ENCODE measurements around the gene GGPS1.
A peak's percentile ranks its signal among the peaks of the same experiment; 100 is the strongest.
"Not testable (repeated sequence)": the region's sequence is repeated elsewhere in the genome, so short reads cannot be mapped to it uniquely, and the experiment has no call there.

The GGPS1 gene

DNA sequence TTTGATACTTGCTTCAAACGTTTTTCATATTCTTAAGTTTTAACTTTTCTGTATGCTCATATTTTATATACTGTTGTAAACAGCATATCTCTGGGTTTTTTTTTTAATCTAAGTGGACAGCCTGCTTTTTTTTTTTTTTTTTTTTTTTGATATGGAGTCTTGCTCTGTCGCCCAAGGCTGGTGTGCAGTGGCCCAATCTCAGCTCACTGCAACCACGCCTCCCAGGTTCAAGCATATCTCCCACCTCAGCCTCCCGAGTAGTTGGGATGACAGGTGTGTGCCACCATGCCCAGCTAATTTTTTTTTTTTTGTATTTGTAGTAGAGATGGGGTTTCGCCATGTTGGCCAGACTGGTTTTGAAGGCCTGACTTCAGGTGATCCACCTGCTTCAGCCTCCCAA is 40.1 kb downstream of the GGPS1 start:
- Mint-ChIP-seq H3K27ac (peak overlapping the region; percentile 55 to 94), H3K27me3 (no peaks in the 10 kb centered on the region), H3K36me3 (ENCODE audit: insufficient read depth) (peaks cover 2% of the 10 kb centered on the region), H3K4me3 (peak overlapping the region; percentile 99), H3K9me3 (no peaks in the 10 kb centered on the region), H3K4me1 (ENCODE audit: low read depth in 2 of 2) (peaks cover 17 to 32% of the 10 kb centered on the region in 2 donors)
- DNase-seq: no peak
- no peak for ATAC-seq (replicated peaks)

DNA sequence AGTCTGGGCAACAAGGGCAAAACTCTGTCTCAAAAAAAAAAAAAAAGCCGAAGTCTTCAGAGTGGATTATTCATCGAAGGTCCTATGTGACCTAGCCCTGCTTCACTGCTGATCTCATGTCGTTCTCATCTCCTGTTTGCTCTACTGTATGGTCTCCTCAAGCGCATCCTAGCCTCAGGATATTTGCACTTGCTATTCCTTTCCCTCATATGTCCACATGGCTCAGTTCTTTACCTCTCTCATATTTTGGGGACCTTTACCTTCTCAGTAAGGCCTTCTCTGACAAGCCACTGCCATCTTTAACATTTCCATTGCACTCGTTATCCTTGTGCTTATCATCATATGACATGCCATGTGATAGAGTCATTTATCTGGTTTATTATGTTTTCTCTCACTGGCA is 41.4 kb downstream of the GGPS1 start:
- Mint-ChIP-seq H3K9me3 (no peaks in the 10 kb centered on the region), H3K4me1 (ENCODE audit: low read depth in 2 of 2) (peaks cover 19 to 32% of the 10 kb centered on the region in 2 donors), H3K36me3 (ENCODE audit: insufficient read depth) (peaks cover 2% of the 10 kb centered on the region), H3K27me3 (no peaks in the 10 kb centered on the region), H3K27ac (peak overlapping the region in 1 of 2 donors; percentile 10), H3K4me3 (no peak overlapping the region)
- no peak for ATAC-seq (replicated peaks)
- no peak for DNase-seq

DNA sequence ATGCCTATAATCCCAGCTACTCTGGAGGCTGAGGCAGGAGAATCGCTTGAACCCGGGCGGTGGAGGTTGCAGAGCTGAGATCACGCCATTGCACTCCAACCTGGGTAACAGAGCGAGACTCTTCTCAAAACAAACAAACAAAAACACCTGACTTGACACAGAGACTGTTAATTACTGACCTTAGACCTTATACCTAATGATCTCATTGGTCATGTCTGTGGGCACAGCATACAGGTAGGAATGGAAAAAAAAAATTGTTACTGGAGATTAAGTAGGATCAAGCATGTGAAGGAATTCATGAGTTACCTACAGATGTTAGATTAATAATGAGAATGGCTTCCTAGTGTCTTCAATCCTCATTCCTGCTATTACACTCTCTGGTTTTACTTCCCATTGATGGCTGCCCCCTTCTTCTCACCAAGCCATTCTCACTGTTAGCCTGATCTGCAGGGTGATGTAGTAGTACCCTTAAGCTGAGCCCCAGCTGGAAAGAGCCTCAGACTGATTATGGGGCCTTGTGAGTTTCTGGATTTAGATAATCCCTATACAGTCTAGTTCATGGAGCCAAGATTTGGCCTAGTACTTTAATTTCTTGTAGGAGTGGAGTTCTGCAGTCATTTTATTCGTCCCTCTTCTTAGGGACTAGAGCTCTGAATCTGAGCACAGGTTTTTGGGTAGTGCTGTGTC is 47.7 kb downstream of the GGPS1 start:
- Mint-ChIP-seq H3K4me3 (no peak overlapping the region), H3K9me3 (no peaks in the 10 kb centered on the region), H3K36me3 (ENCODE audit: insufficient read depth) (peaks cover 11% of the 10 kb centered on the region), H3K27ac (no peak overlapping the region), H3K27me3 (no peaks in the 10 kb centered on the region), H3K4me1 (ENCODE audit: low read depth in 2 of 2) (peaks cover 8 to 17% of the 10 kb centered on the region in 2 donors)
- DNase-seq: no peak
- ATAC-seq (replicated peaks): no peak

DNA sequence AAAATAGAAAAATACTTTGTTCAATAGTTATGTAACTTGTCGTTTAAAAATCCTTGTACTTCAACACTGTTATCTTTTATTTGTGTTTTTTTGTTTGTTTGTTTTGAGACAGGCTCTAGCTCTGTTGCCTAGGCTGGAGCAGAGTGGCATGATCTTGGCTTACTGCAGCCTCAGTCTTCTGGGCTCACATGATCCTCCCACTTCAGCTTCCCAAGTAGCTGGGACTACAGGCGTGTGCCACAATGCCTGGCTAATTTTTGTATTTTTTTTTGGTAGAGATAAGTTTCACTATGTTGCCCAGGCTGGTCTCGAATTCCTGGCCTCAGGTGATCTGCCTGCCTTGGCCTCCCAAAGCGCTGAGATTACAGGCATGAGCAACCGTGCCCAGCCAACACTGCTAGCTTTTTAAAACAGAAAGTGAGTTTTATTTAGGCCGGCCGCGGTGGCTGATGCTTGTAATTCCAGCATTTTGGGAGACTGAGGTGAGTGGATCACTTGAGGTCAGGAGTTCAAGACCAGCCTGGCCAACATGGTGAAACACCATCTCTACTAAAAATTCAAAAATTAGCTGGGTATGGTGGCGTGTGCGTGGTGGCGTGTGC is 49.9 kb downstream of the GGPS1 start:
- ATAC-seq (replicated peaks); H3K9me3 Mint-ChIP-seq; H3K27me3 Mint-ChIP-seq; H3K4me3 Mint-ChIP-seq; DNase-seq: not testable (repeated sequence)
- Mint-ChIP-seq H3K4me1 (ENCODE audit: low read depth in 2 of 2) (peaks cover 8 to 10% of the 10 kb centered on the region in 2 donors), H3K27ac (peak overlapping the region in 1 of 2 donors; percentile 24), H3K36me3 (ENCODE audit: insufficient read depth) (peaks cover 16% of the 10 kb centered on the region)

DNA sequence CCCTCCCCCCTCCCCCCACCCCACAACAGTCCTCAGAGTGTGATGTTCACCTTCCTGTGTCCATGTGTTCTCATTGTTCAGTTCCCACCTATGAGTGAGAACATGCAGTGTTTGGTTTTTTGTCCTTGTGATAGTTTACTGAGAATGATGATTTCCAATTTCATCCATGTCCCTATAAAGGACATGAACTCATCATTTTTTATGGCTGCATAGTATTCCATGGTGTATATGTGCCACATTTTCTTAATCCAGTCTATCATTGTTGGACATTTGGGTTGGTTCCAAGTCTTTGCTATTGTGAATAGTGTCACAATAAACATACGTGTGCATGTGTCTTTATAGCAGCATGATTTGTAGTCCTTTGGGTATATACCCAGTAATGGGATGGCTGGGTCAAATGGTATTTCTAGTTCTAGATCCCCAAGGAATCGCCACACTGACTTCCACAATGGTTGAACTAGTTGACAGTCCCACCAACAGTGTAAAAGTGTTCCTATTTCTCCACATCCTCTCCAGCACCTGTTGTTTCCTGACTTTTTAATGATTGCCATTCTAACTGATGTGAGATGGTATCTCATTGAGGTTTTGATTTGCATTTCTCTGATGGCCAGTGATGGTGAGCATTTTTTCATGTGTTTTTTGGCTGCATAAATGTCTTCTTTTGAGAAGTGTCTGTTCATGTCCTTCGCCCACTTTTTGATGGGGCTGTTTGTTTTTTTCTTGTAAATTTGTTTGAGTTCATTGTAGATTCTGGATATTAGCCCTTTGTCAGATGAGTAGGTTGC is 53.8 kb downstream of the GGPS1 start:
- not testable (repeated sequence) for ATAC-seq (replicated peaks)

DNA sequence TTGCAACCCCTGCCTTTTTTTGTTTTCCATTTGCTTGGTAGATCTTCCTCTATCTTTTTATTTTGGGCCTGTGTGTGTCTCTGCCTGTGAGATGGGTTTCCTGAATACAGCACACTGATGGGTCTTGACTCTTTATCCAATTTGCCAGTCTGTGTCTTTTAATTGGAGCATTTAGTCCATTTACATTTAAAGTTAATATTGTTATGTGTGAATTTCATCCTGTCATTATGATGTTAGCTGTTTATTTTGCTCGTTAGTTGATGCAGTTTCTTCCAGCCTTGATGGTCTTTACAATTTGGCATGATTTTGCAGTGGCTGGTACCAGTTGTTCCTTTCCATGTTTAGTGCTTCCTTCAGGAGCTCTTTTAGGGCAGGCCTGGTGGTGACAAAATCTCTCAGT is 57.3 kb downstream of the GGPS1 start:
- not testable (repeated sequence) for DNase-seq; ATAC-seq (replicated peaks); H3K27ac Mint-ChIP-seq; H3K36me3 Mint-ChIP-seq (ENCODE audit: insufficient read depth); H3K9me3 Mint-ChIP-seq; H3K4me1 Mint-ChIP-seq (ENCODE audit: low read depth in 2 of 2); H3K27me3 Mint-ChIP-seq; H3K4me3 Mint-ChIP-seq

More for the DNA sequence above, 53.8 kb downstream of the GGPS1 start:
- H3K27me3 Mint-ChIP-seq; H3K9me3 Mint-ChIP-seq; H3K4me1 Mint-ChIP-seq (ENCODE audit: low read depth in 2 of 2); H3K27ac Mint-ChIP-seq; H3K4me3 Mint-ChIP-seq; DNase-seq: not testable (repeated sequence)
- peaks cover 16% of the 10 kb centered on the region for H3K36me3 Mint-ChIP-seq (ENCODE audit: insufficient read depth)

DNA sequence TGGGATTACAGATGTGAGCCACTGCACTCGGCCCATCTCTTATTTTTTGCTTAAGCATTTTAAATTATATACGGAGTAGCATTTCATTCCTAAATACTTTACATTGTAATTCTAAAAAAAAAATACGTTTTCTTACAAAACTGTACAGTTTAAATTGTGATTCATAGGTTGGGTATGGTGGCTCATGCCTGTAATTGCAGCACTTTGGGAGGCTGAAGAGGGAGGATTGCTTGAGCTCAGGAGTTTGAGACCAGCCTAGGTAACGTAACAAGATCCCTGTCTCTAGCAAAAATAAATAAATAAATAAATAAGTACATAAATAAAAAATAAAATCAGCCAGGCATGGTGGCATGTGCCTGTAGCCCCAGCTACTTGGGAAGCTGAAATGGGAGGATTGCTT is 63.5 kb downstream of the GGPS1 start:
- H3K4me3 Mint-ChIP-seq: no peak overlapping the region
- H3K4me1 Mint-ChIP-seq (ENCODE audit: low read depth in 2 of 2): peaks cover 4 to 17% of the 10 kb centered on the region in 2 donors
- peaks cover 2% of the 10 kb centered on the region for H3K36me3 Mint-ChIP-seq (ENCODE audit: insufficient read depth)
- ATAC-seq (replicated peaks): no peak
- H3K9me3 Mint-ChIP-seq: no peaks in the 10 kb centered on the region
- DNase-seq: no peak
- no peak overlapping the region for H3K27ac Mint-ChIP-seq
- no peaks in the 10 kb centered on the region for H3K27me3 Mint-ChIP-seq

All from effector memory CD8-positive, alpha-beta T cell (primary cell).